Activated naive CD8-positive, alpha-beta T cell treated with anti-CD3 and anti-CD28 coated beads, Interleukin-2, amount 50 U/mL, for 24 hours (primary cell): ENCODE data around the gene TNFRSF14.
A peak's percentile ranks its signal among the peaks of the same experiment; 100 is the strongest.

Experiments used
- ATAC-seq: fragments of 150-1000 bp; cut with Tn5 transposase; one replicate; pipeline ENCODE4 v1.10.0; 2021
- DNase-seq: peaks from one replicate; pipeline ENCODE4 v3.0.0; 2021
- H3K27ac Mint-ChIP-seq: one replicate; pipeline ENCODE4 v1.8.0; 2021; ENCODE audit warnings: mild to moderate bottlenecking, mixed read lengths
- H3K27me3 Mint-ChIP-seq: one replicate; pipeline ENCODE4 v1.8.0; 2021; ENCODE audit warnings: mixed read lengths
- H3K36me3 Mint-ChIP-seq: one replicate; pipeline ENCODE4 v1.8.0; 2021; ENCODE audit warnings: low read depth, mixed read lengths
- H3K4me1 Mint-ChIP-seq: one replicate; pipeline ENCODE4 v1.8.0; 2021; ENCODE audit warnings: mixed read lengths
- H3K4me3 Mint-ChIP-seq: one replicate; pipeline ENCODE4 v1.8.0; 2021; ENCODE audit warnings: mild to moderate bottlenecking, moderate library complexity, mixed read lengths
- H3K9me3 Mint-ChIP-seq: one replicate; pipeline ENCODE4 v1.8.0; 2021; ENCODE audit warnings: mixed read lengths

TNFRSF14 gene

GRCh38 chr1:2528966-2529783, 27.0 kb upstream of the TNFRSF14 start:
- Mint-ChIP-seq H3K4me3 (peak overlapping the region; percentile 62), H3K27ac (no peak overlapping the region), H3K27me3 (peaks cover 20% of the 10 kb centered on the region), H3K36me3 (no peaks in the 10 kb centered on the region), H3K9me3 (no peaks in the 10 kb centered on the region), H3K4me1 (peaks cover 29% of the 10 kb centered on the region)
- DNase-seq, result peak; percentile 60
- ATAC-seq, result no peak

DNA sequence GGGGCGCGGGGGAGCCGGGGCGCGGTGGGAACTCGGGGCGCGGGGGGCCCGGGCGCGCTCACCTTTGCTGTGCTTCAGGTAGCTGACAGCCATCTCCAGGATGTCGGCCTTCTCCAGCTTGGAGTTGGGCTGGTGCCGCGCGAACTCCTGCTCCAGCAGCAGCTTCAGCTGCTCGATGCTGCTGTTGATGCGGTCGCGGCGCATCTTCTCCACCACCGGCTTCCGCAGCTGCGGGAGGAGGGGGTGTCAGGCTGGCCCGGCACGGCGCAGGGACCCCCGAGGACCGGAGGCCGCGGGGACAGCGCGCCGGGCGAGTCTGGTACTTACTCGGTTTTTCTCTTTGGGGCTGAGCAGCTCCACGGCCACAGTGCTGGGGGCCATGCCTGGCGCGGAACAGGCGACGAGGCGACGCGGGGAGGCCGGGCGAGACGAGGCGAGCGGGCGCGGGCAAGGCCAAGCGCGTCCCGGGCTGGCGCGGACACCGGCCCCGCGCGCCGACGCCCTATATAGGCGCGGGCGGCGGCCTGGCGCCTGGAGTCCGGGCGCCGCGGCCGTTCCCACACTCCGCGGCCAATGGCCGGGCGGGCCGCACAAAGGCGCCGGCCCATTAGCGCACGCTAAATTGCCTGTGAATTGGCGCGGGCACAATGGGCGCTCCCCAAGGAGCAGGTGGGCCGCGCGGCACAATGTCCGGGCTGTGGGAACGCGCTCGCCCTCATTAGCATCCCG, 26.2 kb upstream of the TNFRSF14 start, which contains the start of gene HES5:
Gene HES5, minus strand, starts transcription at position 480 of the 729 bp plus-strand sequence. Its CDS starts 99 bp downstream, at position 381.
- no peak for DNase-seq
- Mint-ChIP-seq H3K4me3 (peak within 1 kb of the TSS; percentile 62), H3K27ac (no peak within 1 kb of the TSS), H3K27me3 (peaks cover 21% of the 10 kb centered on the region), H3K9me3 (no peaks in the 10 kb centered on the region), H3K36me3 (no peaks in the 10 kb centered on the region), H3K4me1 (peaks cover 21% of the 10 kb centered on the region)
- no peak for ATAC-seq

DNA sequence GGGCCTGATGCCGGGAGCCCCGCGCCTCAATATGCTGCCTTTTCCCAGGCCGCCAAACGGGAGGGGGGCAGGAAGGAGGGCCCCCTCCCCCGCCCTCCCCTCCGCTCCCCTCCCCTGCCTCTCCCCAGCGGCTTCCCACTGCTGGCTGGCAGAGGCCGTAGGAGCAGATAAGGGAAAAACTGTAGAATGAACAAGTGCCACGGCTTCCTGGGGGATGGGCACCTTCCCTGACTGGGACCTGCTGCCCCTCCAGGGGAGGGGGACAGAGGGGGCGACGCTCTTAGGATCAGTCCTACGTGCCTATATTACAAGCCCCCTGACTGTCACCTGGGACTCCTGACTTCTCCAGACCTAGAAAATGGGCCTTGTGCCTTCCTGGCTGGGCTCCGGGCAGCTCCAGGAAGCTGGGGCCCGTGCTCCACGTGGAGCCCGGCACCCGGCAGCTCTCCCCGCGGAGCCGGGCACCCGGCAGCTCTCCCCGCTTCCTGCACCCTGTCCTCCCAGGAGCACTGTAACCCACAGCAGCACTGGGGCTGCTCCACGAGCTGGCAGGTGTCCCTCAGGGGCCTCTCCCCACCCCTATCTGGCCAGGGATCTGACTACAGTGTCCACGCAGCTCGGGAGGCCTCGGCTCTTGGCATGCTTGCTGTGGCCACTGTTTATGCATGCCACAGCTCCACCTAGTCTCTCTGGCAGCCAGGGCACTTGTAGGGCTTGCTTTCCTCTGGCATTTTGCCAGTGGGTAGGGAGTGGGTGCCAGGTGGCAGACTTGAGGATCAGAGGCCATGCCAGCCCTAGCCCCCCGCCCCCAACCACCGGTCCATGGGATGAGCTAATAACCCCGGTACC, 25.4 kb upstream of the TNFRSF14 start:
- Mint-ChIP-seq H3K4me3 (no peak overlapping the region), H3K27me3 (peaks cover 23% of the 10 kb centered on the region), H3K27ac (no peak overlapping the region), H3K9me3 (no peaks in the 10 kb centered on the region), H3K36me3 (no peaks in the 10 kb centered on the region), H3K4me1 (peaks cover 15% of the 10 kb centered on the region)
- DNase-seq, result no peak
- ATAC-seq, result no peak

GRCh38 chr1:2532485-2533160, 23.5 kb upstream of the TNFRSF14 start:
- Mint-ChIP-seq H3K27me3 (peaks cover 25% of the 10 kb centered on the region), H3K4me3 (no peak overlapping the region), H3K9me3 (no peaks in the 10 kb centered on the region), H3K27ac (no peak overlapping the region), H3K36me3 (no peaks in the 10 kb centered on the region), H3K4me1 (peaks cover 8% of the 10 kb centered on the region)
- no peak for DNase-seq
- no peak for ATAC-seq

GRCh38 chr1:2533365-2533764, 22.8 kb upstream of the TNFRSF14 start:
- no peak for ATAC-seq

GRCh38 chr1:2534315-2534686, 21.9 kb upstream of the TNFRSF14 start:
- DNase-seq, result no peak
- H3K4me1 Mint-ChIP-seq, result peaks cover 2% of the 10 kb centered on the region
- peaks cover 21% of the 10 kb centered on the region for H3K27me3 Mint-ChIP-seq
- no peak overlapping the region for H3K4me3 Mint-ChIP-seq
- no peak for ATAC-seq
- no peak overlapping the region for H3K27ac Mint-ChIP-seq
- no peaks in the 10 kb centered on the region for H3K9me3 Mint-ChIP-seq
- no peaks in the 10 kb centered on the region for H3K36me3 Mint-ChIP-seq

More at GRCh38 chr1:2533365-2533764, 22.8 kb upstream of the TNFRSF14 start:
- Mint-ChIP-seq H3K27me3 (peaks cover 25% of the 10 kb centered on the region), H3K36me3 (no peaks in the 10 kb centered on the region), H3K27ac (no peak overlapping the region), H3K4me3 (no peak overlapping the region), H3K4me1 (peaks cover 8% of the 10 kb centered on the region), H3K9me3 (no peaks in the 10 kb centered on the region)
- no peak for DNase-seq

DNA sequence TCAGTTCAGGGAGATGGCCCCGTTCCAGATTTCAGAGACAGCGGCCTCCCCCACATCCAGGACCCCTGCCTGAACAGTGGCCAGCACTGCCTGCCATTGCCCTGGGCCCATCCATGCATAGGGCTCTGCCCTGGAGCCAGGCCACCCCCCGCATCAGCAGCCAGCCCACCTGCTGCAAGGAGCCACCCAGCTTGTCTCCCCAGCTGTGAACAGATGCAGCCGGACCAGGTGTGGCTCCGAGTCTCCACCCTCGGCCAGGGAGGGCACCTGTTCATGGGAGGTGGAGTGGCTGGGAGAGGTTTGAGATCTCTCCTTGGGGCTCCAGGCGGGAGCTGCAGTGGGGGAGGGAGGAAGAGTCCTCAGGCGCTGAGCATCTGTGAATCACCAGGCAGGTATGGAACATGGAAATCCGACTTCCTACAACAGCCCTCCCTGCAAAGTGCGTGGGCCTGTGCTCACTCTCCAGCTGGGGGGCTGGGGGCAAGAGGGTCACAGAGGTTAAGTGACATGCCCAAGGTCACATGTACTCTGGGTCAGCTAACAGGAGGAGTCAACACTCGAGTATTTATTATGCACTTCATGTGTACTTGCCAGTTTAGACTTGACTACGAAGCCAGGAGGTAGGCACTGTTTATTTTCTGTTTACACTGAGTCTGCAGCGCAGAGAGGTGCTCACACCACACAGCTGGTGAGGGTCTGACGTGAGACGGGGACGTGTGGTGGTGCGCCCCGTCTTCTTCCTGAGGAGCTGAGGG, 21.3 kb upstream of the TNFRSF14 start:
- no peaks in the 10 kb centered on the region for H3K36me3 Mint-ChIP-seq
- DNase-seq, result no peak
- H3K4me1 Mint-ChIP-seq, result peaks cover 2% of the 10 kb centered on the region
- H3K27me3 Mint-ChIP-seq, result peaks cover 21% of the 10 kb centered on the region
- H3K9me3 Mint-ChIP-seq, result no peaks in the 10 kb centered on the region
- ATAC-seq, result no peak
- no peak overlapping the region for H3K27ac Mint-ChIP-seq
- H3K4me3 Mint-ChIP-seq, result no peak overlapping the region

DNA sequence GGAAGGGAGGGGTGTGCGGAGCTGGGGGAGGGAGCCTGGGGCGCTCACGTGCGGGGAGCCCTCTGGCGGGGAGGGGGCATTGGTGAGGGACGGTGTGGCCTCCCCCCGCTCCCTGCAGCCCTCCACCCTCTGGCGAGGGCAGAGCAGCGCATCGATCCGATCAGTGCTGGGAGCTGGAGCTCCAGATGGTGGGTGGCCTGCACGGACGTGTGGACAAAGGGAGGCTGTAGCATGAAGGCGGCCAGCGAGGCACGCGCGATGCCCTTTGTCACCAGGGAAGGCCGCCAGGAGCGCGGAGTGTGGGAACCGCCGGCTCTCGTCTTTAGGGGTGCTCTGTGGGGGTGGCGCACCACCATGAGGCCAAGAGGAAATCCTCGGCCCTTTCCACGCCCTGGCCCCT, 20.7 kb upstream of the TNFRSF14 start:
- peaks cover 21% of the 10 kb centered on the region for H3K27me3 Mint-ChIP-seq
- ATAC-seq, result no peak
- no peak for DNase-seq

GRCh38 chr1:2535981-2536380, 20.2 kb upstream of the TNFRSF14 start:
- Mint-ChIP-seq H3K36me3 (no peaks in the 10 kb centered on the region), H3K27me3 (peaks cover 16% of the 10 kb centered on the region), H3K27ac (no peak overlapping the region), H3K4me3 (no peak overlapping the region), H3K9me3 (no peaks in the 10 kb centered on the region), H3K4me1 (peaks cover under 1% of the 10 kb centered on the region)
- ATAC-seq (no peak), DNase-seq (no peak)

More for the DNA sequence above, 20.7 kb upstream of the TNFRSF14 start:
- H3K36me3 Mint-ChIP-seq, result no peaks in the 10 kb centered on the region
- no peak overlapping the region for H3K4me3 Mint-ChIP-seq
- no peak overlapping the region for H3K27ac Mint-ChIP-seq
- H3K4me1 Mint-ChIP-seq, result peaks cover 2% of the 10 kb centered on the region
- H3K9me3 Mint-ChIP-seq, result no peaks in the 10 kb centered on the region

- H3K4me3 Mint-ChIP-seq, result no peak overlapping the region
- H3K4me1 Mint-ChIP-seq, result peaks cover 2% of the 10 kb centered on the region
- H3K36me3 Mint-ChIP-seq, result no peaks in the 10 kb centered on the region
- H3K27me3 Mint-ChIP-seq, result peaks cover 9% of the 10 kb centered on the region
- H3K27ac Mint-ChIP-seq, result no peak overlapping the region
- ATAC-seq (no peak), DNase-seq (no peak)
- no peaks in the 10 kb centered on the region for H3K9me3 Mint-ChIP-seq
Measured at GRCh38 chr1:2537784-2538115, 18.4 kb upstream of the TNFRSF14 start.

DNA sequence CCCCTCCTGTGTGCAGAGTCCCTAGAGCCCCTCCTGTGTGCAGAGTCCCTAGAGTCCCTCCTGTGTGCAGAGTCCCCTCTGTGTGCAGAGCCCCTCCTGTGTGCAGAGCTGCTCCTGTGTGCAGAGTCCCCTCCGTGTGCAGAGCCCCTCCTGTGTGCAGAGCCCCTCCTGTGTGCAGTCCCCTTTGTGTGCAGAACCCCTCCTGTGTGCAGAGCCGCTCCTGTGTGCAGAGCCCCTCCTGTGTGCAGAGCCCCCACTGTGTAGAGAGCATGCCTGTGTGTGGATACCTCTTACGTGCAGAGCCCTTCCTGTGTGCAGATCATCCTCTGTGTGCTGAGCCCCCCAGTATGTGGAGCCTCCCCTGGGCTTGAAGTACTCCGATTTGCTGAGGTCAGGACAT, 17.8 kb upstream of the TNFRSF14 start:
- H3K4me3 Mint-ChIP-seq, result no peak overlapping the region
- no peaks in the 10 kb centered on the region for H3K36me3 Mint-ChIP-seq
- H3K4me1 Mint-ChIP-seq, result peaks cover 2% of the 10 kb centered on the region
- H3K27me3 Mint-ChIP-seq, result peaks cover 9% of the 10 kb centered on the region
- ATAC-seq (no peak), DNase-seq (no peak)
- H3K27ac Mint-ChIP-seq, result no peak overlapping the region
- H3K9me3 Mint-ChIP-seq, result no peaks in the 10 kb centered on the region

DNA sequence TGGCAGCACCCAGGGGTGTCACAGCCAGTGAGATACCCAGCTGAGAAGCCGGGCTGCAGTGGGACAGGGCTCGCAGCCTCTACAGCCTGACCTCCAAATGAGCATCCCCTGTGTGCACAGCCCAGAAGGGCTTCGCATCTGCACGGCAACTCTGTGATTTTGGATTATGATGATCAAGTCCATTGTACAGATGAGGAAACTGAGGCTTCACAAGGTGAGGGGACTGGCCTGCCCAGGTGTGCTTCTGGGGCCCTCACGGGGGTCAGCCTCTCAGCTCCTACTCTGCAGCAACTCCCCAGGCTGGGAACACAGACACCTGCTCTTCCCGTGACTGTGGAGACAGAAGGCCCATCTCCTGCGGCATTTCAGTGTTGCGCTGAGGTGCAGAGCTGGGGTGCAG, 17.3 kb upstream of the TNFRSF14 start:
- DNase-seq (no peak), ATAC-seq (no peak)
- Mint-ChIP-seq H3K9me3 (no peaks in the 10 kb centered on the region), H3K27me3 (peaks cover 8% of the 10 kb centered on the region), H3K4me1 (peaks cover 2% of the 10 kb centered on the region), H3K36me3 (no peaks in the 10 kb centered on the region), H3K27ac (no peak overlapping the region), H3K4me3 (no peak overlapping the region)

DNA sequence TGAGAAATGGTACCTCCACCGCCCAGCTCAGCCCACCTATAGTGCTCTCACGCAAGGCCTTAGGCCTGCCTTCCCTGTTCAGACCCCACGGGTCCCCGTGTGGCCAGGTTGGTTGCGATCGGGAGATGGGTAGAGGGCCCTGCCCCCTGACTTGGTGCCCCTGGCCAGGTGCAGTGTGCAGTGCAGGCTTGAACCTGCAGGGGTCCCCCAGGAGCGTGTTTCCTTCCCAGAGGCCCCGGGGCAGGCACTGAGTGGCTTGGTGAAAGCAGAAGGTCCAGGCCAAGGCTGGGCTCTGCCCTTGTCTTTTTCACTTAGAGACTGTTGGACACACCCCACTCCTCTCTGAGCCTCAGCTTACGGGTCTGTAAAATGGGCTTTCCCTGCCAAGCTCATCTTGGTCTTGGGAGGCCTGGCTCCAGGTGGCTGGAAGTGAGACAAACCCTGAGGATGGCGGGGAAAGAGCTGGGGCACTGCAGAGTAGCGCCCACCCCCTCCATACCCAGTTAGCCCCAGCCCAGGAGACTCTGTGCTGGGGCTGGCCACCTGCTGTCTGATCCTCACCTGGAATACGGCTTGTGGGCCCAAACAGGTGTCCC, 16.8 kb upstream of the TNFRSF14 start:
- H3K4me3 Mint-ChIP-seq, result no peak overlapping the region
- no peaks in the 10 kb centered on the region for H3K36me3 Mint-ChIP-seq
- H3K9me3 Mint-ChIP-seq, result no peaks in the 10 kb centered on the region
- H3K27me3 Mint-ChIP-seq, result peaks cover 6% of the 10 kb centered on the region
- DNase-seq (no peak), ATAC-seq (peak; percentile 35)
- no peak overlapping the region for H3K27ac Mint-ChIP-seq
- H3K4me1 Mint-ChIP-seq, result peaks cover 2% of the 10 kb centered on the region
